Measurements from ENCODE around the gene RAX2. TPM values are rescaled to one million over a fixed set of nuclear protein-coding genes. Genes with fewer than 3 reads are reported as not detected.

Gene RAX2
- total and polyA plus RNA-seq, 2 experiments from 2014 or later, result not detected

- H4K20me1 ChIP-seq (ENCODE audit: insufficient read depth), result no peaks in the 10 kb centered on the region
- no peaks in the 10 kb centered on the region for H3K9me2 ChIP-seq (ENCODE audit: insufficient read depth)
- H3K9me3 ChIP-seq (ENCODE audit: low read depth), result no peaks in the 10 kb centered on the region
- DNase-seq, result no peak
- H3K27ac ChIP-seq, result no peak overlapping the region
- H3K79me2 ChIP-seq (ENCODE audit: insufficient read depth), result no peaks in the 10 kb centered on the region
- no peaks in the 10 kb centered on the region for H3K36me3 ChIP-seq (ENCODE audit: low read depth)
- no peak overlapping the region for H3K9ac ChIP-seq
- H3K4me1 ChIP-seq (ENCODE audit: insufficient read depth), result no peaks in the 10 kb centered on the region
- WGBS, 2 experiments (ENCODE audit: low coverage in 1 of 2, low lambda C conversion rate in 2 of 2, missing lambda C conversion rate in 2 of 2), result 85 to 87% methylated on average over 31 to 33 of the region's 33 CpGs
- H3F3A ChIP-seq (ENCODE audit: insufficient read depth), result no peaks in the 10 kb centered on the region
- no peak overlapping the region for H3K4me3 ChIP-seq
- no peaks in the 10 kb centered on the region for H3K27me3 ChIP-seq (replicated peaks; ENCODE audit: insufficient read depth)
- H2AFZ ChIP-seq, result no peak overlapping the region
- no peak for TF ChIP-seq EZH2 (IDR thresholded peaks at IDR 0.05; ENCODE audit: insufficient read depth, poor library complexity, severe bottlenecking)
- TF ChIP-seq EZH2phosphoT487 (IDR thresholded peaks at IDR 0.05; ENCODE audit: insufficient read depth, low read depth), result no peak
- in situ Hi-C loops (cut with MboI), result no loop called here
- H3K4me2 ChIP-seq (ENCODE audit: unreplicated experiment), result no peak overlapping the region
These were observed 36.6 kb upstream of the RAX2 start for GRCh38 chr19:3808420-3809143.

GRCh38 chr19:3807574-3808354 lies 35.7 kb upstream of the RAX2 start:
- H3K27me3 ChIP-seq (replicated peaks; ENCODE audit: insufficient read depth), result no peaks in the 10 kb centered on the region
- H3F3A ChIP-seq (ENCODE audit: insufficient read depth), result no peaks in the 10 kb centered on the region
- TF ChIP-seq EZH2phosphoT487 (IDR thresholded peaks at IDR 0.05; ENCODE audit: insufficient read depth, low read depth) (no peak), EZH2 (IDR thresholded peaks at IDR 0.05; ENCODE audit: insufficient read depth, poor library complexity, severe bottlenecking) (no peak)
- no peaks in the 10 kb centered on the region for H3K36me3 ChIP-seq (ENCODE audit: low read depth)
- DNase-seq, result no peak
- H3K27ac ChIP-seq, result no peak overlapping the region
- no peaks in the 10 kb centered on the region for H3K4me1 ChIP-seq (ENCODE audit: insufficient read depth)
- no peaks in the 10 kb centered on the region for H3K9me2 ChIP-seq (ENCODE audit: insufficient read depth)
- H4K20me1 ChIP-seq (ENCODE audit: insufficient read depth), result no peaks in the 10 kb centered on the region
- H3K9me3 ChIP-seq (ENCODE audit: low read depth), result no peaks in the 10 kb centered on the region
- in situ Hi-C loops (cut with MboI), result no loop called here
- WGBS, 2 experiments (ENCODE audit: low coverage in 1 of 2, low lambda C conversion rate in 2 of 2, missing lambda C conversion rate in 2 of 2), result 86 to 89% methylated on average over 35 of the region's 35 CpGs
- H3K9ac ChIP-seq, result no peak overlapping the region
- H3K4me3 ChIP-seq, result no peak overlapping the region
- H3K79me2 ChIP-seq (ENCODE audit: insufficient read depth), result no peaks in the 10 kb centered on the region
- H3K4me2 ChIP-seq (ENCODE audit: unreplicated experiment), result no peak overlapping the region
- H2AFZ ChIP-seq, result no peak overlapping the region

- Histone ChIP-seq H3K4me1 (ENCODE audit: insufficient read depth) (no peaks in the 10 kb centered on the region), H3K79me2 (ENCODE audit: insufficient read depth) (no peaks in the 10 kb centered on the region), H3K4me3 (no peak overlapping the region), H3K9ac (no peak overlapping the region), H3F3A (ENCODE audit: insufficient read depth) (no peaks in the 10 kb centered on the region), H3K27me3 (replicated peaks; ENCODE audit: insufficient read depth) (peaks cover 4% of the 10 kb centered on the region), H3K36me3 (ENCODE audit: low read depth) (no peaks in the 10 kb centered on the region), H3K9me2 (ENCODE audit: insufficient read depth) (no peaks in the 10 kb centered on the region), H3K9me3 (ENCODE audit: low read depth) (no peaks in the 10 kb centered on the region), H4K20me1 (ENCODE audit: insufficient read depth) (no peaks in the 10 kb centered on the region), H2AFZ (no peak overlapping the region), H3K4me2 (ENCODE audit: unreplicated experiment) (no peak overlapping the region), H3K27ac (no peak overlapping the region)
- DNase-seq, result no peak
- WGBS, 2 experiments (ENCODE audit: low coverage in 1 of 2, low lambda C conversion rate in 2 of 2, missing lambda C conversion rate in 2 of 2), result 73 to 80% methylated on average over 19 of the region's 19 CpGs
- no peak for TF ChIP-seq EZH2phosphoT487 (IDR thresholded peaks at IDR 0.05; ENCODE audit: insufficient read depth, low read depth)
- TF ChIP-seq EZH2 (IDR thresholded peaks at IDR 0.05; ENCODE audit: insufficient read depth, poor library complexity, severe bottlenecking), result no peak
- in situ Hi-C loops (cut with MboI), result no loop called here
These were observed 35.1 kb upstream of the RAX2 start for GRCh38 chr19:3807131-3807480.

GRCh38 chr19:3805859-3806258 lies 33.8 kb upstream of the RAX2 start:
- in situ Hi-C loops (cut with MboI), result no loop called here
- Histone ChIP-seq H3K9me2 (ENCODE audit: insufficient read depth) (no peaks in the 10 kb centered on the region), H3K36me3 (ENCODE audit: low read depth) (no peaks in the 10 kb centered on the region), H3K27ac (no peak overlapping the region), H3K27me3 (replicated peaks; ENCODE audit: insufficient read depth) (peaks cover 16% of the 10 kb centered on the region), H2AFZ (no peak overlapping the region), H3K79me2 (ENCODE audit: insufficient read depth) (no peaks in the 10 kb centered on the region), H3K9ac (no peak overlapping the region), H4K20me1 (ENCODE audit: insufficient read depth) (no peaks in the 10 kb centered on the region), H3F3A (ENCODE audit: insufficient read depth) (no peaks in the 10 kb centered on the region), H3K4me3 (no peak overlapping the region), H3K9me3 (ENCODE audit: low read depth) (no peaks in the 10 kb centered on the region), H3K4me2 (ENCODE audit: unreplicated experiment) (no peak overlapping the region), H3K4me1 (ENCODE audit: insufficient read depth) (no peaks in the 10 kb centered on the region)
- DNase-seq, result no peak
- TF ChIP-seq EZH2 (IDR thresholded peaks at IDR 0.05; ENCODE audit: insufficient read depth, poor library complexity, severe bottlenecking) (no peak), EZH2phosphoT487 (IDR thresholded peaks at IDR 0.05; ENCODE audit: insufficient read depth, low read depth) (no peak)
- 68 to 69% methylated on average over 14 to 29 of the region's 29 CpGs for WGBS, 2 experiments (ENCODE audit: low coverage in 1 of 2, low lambda C conversion rate in 2 of 2, missing lambda C conversion rate in 2 of 2)
